Astrocyte of the cerebellum (primary cell): ENCODE measurements around the gene BMP6.

ENCODE experiments used
- DNase-seq: peaks from one replicate; pipeline ENCODE4 v3.0.0-alpha.2; 2011; ENCODE audit warnings: low read depth
- H3K4me3 ChIP-seq: 2 replicates; pipeline ENCODE4 v1.5.1; 2011; ENCODE audit warnings: mild to moderate bottlenecking, low read depth, low read length, moderate library complexity
- CTCF ChIP-seq: IDR thresholded peaks from 2 replicates; pipeline ENCODE4 v1.5.1; 2012; ENCODE audit warnings: low read length, low read depth, moderate library complexity, mild to moderate bottlenecking; ENCODE audit errors: missing control alignments
- in situ Hi-C: cut with HindIII; loops from 2 replicates; pipeline ENCODE4 v1.10.0; 2017; ENCODE audit warnings: low sequenced_read_pairs

Gene BMP6

GRCh38 chr6:7921046-7921445 is 195.1 kb downstream of the BMP6 start:
- DNase-seq, result no peak
- no peak overlapping the region for H3K4me3 ChIP-seq
- in situ Hi-C loops, result no loop called here
- no peak for TF ChIP-seq CTCF

- in situ Hi-C loops, result no loop called here
These were observed 195.8 kb downstream of the BMP6 start for GRCh38 chr6:7921632-7922092.

GRCh38 chr6:7922596-7922995 is 196.7 kb downstream of the BMP6 start:
- no peak for TF ChIP-seq CTCF
- in situ Hi-C loops, result no loop called here

More at GRCh38 chr6:7921632-7922092, 195.8 kb downstream of the BMP6 start:
- no peak for TF ChIP-seq CTCF
- no peak for DNase-seq
- no peak overlapping the region for H3K4me3 ChIP-seq

GRCh38 chr6:7924867-7925266 is 199.0 kb downstream of the BMP6 start:
- DNase-seq, result no peak
- no peak overlapping the region for H3K4me3 ChIP-seq
- in situ Hi-C loops, result no loop called here
- TF ChIP-seq CTCF, result no peak

More at GRCh38 chr6:7922596-7922995, 196.7 kb downstream of the BMP6 start:
- no peak overlapping the region for H3K4me3 ChIP-seq
- DNase-seq, result peak; percentile 35
